ENCODE measurements around the gene IKZF2. TPM values are rescaled to one million over a fixed set of nuclear protein-coding genes. Genes with fewer than 3 reads are reported as not detected.

The IKZF2 gene
- total and polyA plus RNA-seq, 2 of the 4 experiments (the other 2 are of a cell fraction), result 2.1 to 25.5 TPM

GRCh38 chr2:212984129-212984528, 167.3 kb downstream of the IKZF2 start:
- Histone ChIP-seq H3K23ac (ENCODE audit: low read depth, low read length) (no peak overlapping the region), H2AFZ (replicated peaks; ENCODE audit: low read length, poor library complexity) (no peak overlapping the region), H3K4ac (ENCODE audit: low read depth, low read length) (no peak overlapping the region), H3K79me1 (ENCODE audit: low read depth in 1 of 2, low read length in 2 of 2) (no peaks in the 10 kb centered on the region), H2BK5ac (ENCODE audit: low read depth, low read length, poor library complexity, severe bottlenecking) (no peak overlapping the region), H4K20me1 (ENCODE audit: insufficient read depth, low read length) (no peaks in the 10 kb centered on the region), H2BK15ac (ENCODE audit: low read depth, low read length) (no peak overlapping the region), H3K14ac (replicated peaks; ENCODE audit: low read depth, low read length) (no peak overlapping the region), H3K56ac (ENCODE audit: extremely low read depth, insufficient read depth, low read length) (no peak overlapping the region), H4K91ac (ENCODE audit: insufficient read depth, low read depth, low read length) (no peak overlapping the region), H3K4me2 (ENCODE audit: low read depth, low read length) (no peak overlapping the region), H3K4me1 (ENCODE audit: control insufficient read depth, insufficient read depth, low read length) (no peaks in the 10 kb centered on the region), H3K36me3 (ENCODE audit: control insufficient read depth, insufficient read depth, low read length) (no peaks in the 10 kb centered on the region), H2BK120ac (ENCODE audit: low read depth, low read length) (no peak overlapping the region), H2AK5ac (ENCODE audit: low read depth, low read length) (no peak overlapping the region), H3K9me3 (ENCODE audit: control insufficient read depth, insufficient read depth, low read length) (no peaks in the 10 kb centered on the region), H3K9ac (ENCODE audit: low read depth, low read length) (no peak overlapping the region), H3K9me1 (ENCODE audit: insufficient read depth, low read length) (no peaks in the 10 kb centered on the region), H3K27me3 (ENCODE audit: control insufficient read depth, insufficient read depth, low read length) (no peaks in the 10 kb centered on the region), H2BK20ac (ENCODE audit: low read depth, low read length) (no peak overlapping the region), H4K5ac (ENCODE audit: low read depth, low read length) (no peak overlapping the region), H2AK9ac (replicated peaks; ENCODE audit: low read depth, low read length, poor library complexity) (no peak overlapping the region), H4K8ac (ENCODE audit: low read depth in 2 of 2, low read length in 2 of 2) (no peak overlapping the region), H3K18ac (ENCODE audit: low read depth, low read length) (no peak overlapping the region), H3K27ac (ENCODE audit: insufficient read depth, low read length) (no peak overlapping the region), H3K4me3 (ENCODE audit: insufficient read depth, low read depth, low read length) (no peak overlapping the region)
- in situ Hi-C loops (cut with MboI; ENCODE audit: low sequenced_read_pairs) (no loop called here), intact Hi-C loops (cut with micrococcal nuclease) (no loop called here), dilution Hi-C loops (cut with HindIII; ENCODE audit: low sequenced_read_pairs, unreplicated experiment) (no loop called here)
- DNase-seq, result no peak
- ATAC-seq (ENCODE audit: low read depth), result no peak
- CTCF ChIA-PET, result no interaction called here
- BruUV-seq (replicated peaks), result no TSS peak
- POLR2A ChIA-PET (ENCODE audit: unreplicated experiment), result no interaction called here
- 33% methylated on average over 1 of the region's 6 CpGs; no CpG with 5 or more reads in 1 of the 2 experiments for WGBS, 2 experiments (ENCODE audit: extremely low coverage in 2 of 2, insufficient read length in 1 of 2)
- TF ChIP-seq CTCF (conservative IDR thresholded peaks at IDR 0.05; ENCODE audit: low read depth, low read length) (no peak), MAZ (IDR thresholded peaks at IDR 0.05; ENCODE audit: borderline replicate concordance, low read depth, low read length) (no peak), MXI1 (IDR thresholded peaks at IDR 0.05; ENCODE audit: borderline replicate concordance, low read depth, low read length) (no peak), ELK1 (IDR thresholded peaks at IDR 0.05; ENCODE audit: borderline replicate concordance, low read depth, low read length) (no peak), MAFK (IDR thresholded peaks at IDR 0.05; ENCODE audit: low read depth, low read length) (no peak), RFX5 (IDR thresholded peaks at IDR 0.05; ENCODE audit: low read depth, low read length) (no peak), RAD21 (IDR thresholded peaks at IDR 0.05; ENCODE audit: low read length) (no peak), POLR2A (IDR thresholded peaks at IDR 0.05; ENCODE audit: low read depth, low read length) (no peak), USF2 (IDR thresholded peaks at IDR 0.05; ENCODE audit: low read depth, low read length) (no peak), BHLHE40 (IDR thresholded peaks at IDR 0.05; ENCODE audit: low read depth, low read length) (no peak), FOS (IDR thresholded peaks at IDR 0.05; ENCODE audit: low read depth, low read length) (no peak), CHD1 (IDR thresholded peaks at IDR 0.05; ENCODE audit: low read depth, low read length) (no peak), NFE2L2 (IDR thresholded peaks at IDR 0.05; ENCODE audit: low read depth, low read length) (no peak), SMC3 (IDR thresholded peaks at IDR 0.05; ENCODE audit: low read depth, low read length) (no peak), RCOR1 (IDR thresholded peaks at IDR 0.05; ENCODE audit: insufficient replicate concordance, low read length) (no peak), CEBPB (IDR thresholded peaks at IDR 0.05; ENCODE audit: low read depth, low read length) (no peak)

Measured in IMR-90 (cell line).